8988T (cell line): ENCODE data around the gene TOMM6.

Experiments
- DNase-seq: peaks from one replicate; pipeline ENCODE4 v3.0.0; 2011

Gene TOMM6

DNA sequence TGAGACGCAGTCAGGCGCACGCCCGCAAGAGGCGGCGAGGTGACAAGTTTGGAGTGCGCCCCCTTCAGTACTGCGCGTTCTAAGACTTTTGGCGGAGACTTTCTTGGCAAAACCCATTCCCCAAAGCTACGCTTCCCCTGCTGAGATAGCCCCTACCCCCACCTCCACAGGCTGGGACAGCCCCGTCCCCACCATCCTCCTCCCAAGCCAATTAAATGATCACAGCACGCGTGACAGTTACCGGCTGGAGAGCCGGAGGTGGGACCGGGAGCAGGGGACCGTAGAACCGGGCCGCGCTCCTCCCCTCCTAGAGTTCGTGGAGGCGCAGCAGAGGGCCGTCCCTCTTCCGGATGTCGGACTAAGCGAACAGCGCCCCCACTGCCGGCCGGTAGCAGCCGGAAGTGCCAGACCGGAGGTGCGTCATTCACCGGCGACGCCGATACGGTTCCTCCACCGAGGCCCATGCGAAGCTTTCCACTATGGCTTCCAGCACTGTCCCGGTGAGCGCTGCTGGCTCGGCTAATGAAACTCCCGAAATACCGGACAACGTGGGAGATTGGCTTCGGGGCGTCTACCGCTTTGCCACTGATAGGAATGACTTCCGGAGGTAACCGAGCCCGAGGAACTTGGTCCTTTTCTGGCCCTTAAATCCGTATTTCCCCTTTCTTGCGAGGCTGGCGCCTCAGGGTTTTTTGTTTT, at the start of gene TOMM6:
Gene TOMM6 (plus strand): TSS at position 476 of the 699 bp plus-strand sequence. CDS start 4 bp downstream, at position 480.
- peak; percentile 91 for DNase-seq

DNA sequence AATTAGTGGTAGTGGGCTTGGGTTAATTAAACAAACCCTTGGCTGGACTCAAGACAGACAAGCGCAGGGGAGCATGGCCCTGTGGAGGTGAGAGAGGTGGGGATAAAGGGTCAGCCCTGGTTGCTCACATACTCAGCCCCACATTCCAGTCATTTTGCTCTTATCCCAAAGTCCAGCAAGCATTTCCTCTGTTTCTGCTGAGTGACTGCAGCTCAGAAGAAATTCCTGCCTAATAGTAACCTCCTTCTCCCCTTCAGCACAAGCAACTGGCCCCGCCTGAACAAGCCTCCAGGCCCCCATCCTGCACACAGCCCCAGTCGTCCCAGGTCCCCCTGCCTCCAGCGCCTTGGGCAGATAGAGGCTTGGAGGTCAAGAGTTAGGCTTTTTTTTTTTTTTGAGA, 48.5 kb upstream of the TOMM6 start:
- DNase-seq: no peak

GRCh38 chr6:41740366-41741162, 46.9 kb upstream of the TOMM6 start:
- DNase-seq: no peak

DNA sequence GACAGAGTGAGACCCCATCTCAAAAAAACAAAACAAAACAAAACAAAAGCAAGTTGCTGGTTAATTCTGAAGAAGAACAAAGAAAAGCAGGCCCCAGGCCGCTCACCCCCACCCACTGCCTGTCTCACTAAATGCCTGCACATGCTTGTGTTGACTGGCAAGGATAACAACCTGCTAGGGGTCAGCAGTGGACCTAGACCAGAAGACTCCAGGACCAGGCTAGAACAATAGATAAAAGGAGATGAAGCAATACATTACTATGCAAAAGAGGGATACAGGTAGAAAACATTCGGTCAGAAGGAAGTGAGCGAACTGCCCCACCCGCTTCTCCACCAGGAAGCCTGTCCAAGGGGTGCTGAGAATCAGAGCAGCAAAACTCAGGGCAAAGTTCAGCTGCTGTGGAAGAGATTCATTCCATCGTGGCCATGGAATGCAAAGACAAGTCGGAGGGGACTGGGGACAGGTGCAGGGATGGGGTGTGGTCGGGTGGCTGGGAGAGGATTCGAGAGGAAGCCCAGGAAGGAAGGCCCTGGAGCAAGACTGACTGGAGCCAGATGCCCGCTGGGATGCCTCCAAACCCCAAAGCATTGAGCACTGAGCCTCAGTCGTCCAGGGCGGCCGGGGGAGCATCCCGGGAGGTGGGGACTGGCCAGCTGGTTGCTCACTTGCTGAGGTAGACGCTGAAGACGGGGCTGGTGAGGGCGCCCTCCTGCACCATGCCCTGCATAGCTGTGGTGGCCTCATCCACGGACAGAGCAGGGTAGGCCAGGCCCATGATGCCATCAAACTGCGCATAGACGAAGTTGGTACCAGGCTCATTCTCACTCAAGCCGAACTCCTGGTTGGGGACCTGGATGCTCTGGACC, 45.6 kb upstream of the TOMM6 start:
- no peak for DNase-seq

DNA sequence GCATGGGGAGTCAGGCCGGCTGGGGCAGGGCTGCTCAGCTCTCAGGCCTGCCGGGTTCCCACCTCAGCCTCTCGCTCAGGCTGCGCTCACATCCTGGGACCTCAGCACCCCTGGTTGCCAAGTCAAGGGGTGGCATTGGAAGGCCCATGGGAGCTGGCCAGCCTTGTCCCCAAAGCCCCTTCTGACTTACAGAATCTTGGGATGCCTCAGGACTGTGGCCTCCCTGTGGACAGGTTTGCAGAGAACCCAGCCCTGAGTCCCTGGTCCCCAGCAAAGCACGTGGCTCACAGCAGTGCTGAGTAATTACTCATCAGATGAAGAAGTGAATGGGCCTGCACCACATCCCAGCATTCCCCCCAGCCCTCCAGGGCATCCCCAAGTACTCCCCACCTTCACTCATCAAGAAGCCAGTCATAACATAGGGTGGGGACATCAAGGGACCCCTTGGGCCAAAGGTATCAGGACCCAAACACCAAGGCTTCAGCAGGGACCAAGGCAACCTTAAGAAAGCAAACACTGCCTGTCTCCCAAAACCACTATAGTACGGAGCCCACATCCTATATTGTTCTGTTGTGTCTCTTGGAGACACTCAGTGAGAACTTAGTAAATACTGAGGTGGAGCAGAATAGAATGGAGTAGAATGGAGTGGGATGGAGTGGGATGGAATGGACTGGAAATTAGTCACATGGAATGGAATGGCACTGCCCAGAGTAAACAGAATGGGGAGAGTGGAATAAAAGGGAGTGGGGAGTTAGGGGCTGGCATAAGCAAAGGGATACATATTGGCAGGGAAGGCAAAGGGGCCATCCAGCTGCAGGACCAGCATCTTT, 43.9 kb upstream of the TOMM6 start:
- no peak for DNase-seq

GRCh38 chr6:41744236-41744787, 43.2 kb upstream of the TOMM6 start:
- DNase-seq: no peak

GRCh38 chr6:41746107-41746506, 41.4 kb upstream of the TOMM6 start:
- DNase-seq: no peak

DNA sequence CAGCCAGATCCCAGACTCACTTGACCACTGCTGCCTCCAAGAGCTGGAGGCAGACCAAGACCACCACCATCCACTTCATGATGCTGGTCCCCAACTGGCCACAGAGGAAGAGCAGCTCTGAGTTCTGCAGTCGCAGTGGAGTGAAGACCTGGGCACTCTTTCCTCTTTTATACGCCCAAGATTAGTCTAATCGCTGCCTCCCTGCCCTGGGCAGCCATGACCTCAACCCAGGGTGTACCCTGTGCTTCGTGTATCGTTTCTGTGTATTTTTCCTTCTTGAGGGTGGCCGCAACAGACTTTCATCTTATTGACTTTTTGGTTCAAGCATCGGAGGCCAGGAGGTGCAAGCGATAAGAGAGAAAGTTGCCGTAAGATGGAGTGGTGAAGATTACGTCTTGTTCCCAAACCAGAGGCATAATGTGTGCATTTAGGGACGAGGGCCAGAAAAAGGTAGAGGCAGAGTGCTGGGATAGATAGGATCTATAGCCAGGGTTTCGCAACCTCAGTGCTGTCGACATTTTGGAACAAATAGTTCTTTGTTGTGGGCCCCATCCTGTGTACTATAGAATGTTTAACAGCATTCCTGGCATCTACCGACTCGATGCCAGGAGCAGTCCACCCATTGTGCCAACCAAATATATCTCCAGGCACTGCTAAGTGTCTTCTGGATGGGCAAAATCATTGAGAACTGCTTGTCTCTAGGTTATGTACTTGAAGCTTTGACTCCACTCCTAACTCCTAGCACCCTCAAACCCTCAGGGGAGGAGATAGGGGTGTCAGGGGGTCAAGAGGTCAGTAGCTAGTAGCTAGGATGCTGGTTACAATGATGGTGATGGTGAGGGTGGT, 40.0 kb upstream of the TOMM6 start, which contains the start of gene PGC:
Gene PGC (minus strand): TSS at position 142 of the 846 bp plus-strand sequence. CDS start 63 bp downstream, at position 79.
- no peak for DNase-seq

GRCh38 chr6:41748102-41748477, 39.4 kb upstream of the TOMM6 start:
- no peak for DNase-seq

DNA sequence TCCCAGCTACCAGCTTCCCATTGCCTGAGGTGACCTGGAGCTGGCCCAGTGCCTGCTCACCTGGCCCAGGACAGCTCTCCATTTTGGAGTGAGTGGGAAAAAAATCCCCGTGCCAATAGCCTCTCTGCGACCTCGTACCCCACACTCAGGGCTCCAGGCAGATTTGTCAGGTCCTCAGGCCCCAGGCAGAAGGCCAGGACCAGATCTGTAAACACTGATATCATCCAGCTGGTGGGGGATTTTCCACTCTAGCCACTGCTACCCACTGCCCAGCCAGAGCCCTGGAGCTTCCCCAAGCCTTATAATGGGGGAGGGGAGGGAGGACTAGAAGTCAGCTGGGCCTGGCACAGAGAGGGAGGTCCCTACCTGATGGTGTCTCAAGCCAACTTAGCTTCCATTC, 39.0 kb upstream of the TOMM6 start:
- DNase-seq: no peak

GRCh38 chr6:41750374-41750773, 37.1 kb upstream of the TOMM6 start:
- DNase-seq: no peak

- DNase-seq: no peak
These were observed 31.6 kb upstream of the TOMM6 start for GRCh38 chr6:41755895-41756294.

DNA sequence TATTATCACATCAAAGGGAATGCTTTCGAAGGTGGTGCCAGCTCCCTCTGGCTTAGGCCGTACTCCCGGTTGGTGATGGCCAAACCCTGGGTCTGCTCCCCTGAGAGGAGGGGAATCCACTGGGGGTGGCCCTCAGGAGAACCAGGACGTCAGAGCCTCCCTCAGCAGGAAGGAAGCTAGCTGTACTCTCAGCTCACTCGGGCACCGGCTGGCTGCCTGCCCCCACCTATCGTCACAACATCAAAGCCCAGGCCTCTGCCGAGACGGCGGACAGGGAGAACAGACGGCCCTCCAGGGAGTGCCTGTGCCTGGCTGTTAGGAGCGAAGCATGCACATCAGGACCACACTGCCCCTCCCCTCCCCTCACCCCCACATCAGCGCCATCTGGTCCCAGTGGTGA, 31.1 kb upstream of the TOMM6 start:
- no peak for DNase-seq

- DNase-seq: no peak
These were observed 30.2 kb upstream of the TOMM6 start for GRCh38 chr6:41757271-41757670.

GRCh38 chr6:41757931-41758640, 29.4 kb upstream of the TOMM6 start:
- no peak for DNase-seq

GRCh38 chr6:41758641-41759035, 28.9 kb upstream of the TOMM6 start:
- no peak for DNase-seq

- DNase-seq: no peak
These were observed 28.2 kb upstream of the TOMM6 start for GRCh38 chr6:41759106-41759904.

DNA sequence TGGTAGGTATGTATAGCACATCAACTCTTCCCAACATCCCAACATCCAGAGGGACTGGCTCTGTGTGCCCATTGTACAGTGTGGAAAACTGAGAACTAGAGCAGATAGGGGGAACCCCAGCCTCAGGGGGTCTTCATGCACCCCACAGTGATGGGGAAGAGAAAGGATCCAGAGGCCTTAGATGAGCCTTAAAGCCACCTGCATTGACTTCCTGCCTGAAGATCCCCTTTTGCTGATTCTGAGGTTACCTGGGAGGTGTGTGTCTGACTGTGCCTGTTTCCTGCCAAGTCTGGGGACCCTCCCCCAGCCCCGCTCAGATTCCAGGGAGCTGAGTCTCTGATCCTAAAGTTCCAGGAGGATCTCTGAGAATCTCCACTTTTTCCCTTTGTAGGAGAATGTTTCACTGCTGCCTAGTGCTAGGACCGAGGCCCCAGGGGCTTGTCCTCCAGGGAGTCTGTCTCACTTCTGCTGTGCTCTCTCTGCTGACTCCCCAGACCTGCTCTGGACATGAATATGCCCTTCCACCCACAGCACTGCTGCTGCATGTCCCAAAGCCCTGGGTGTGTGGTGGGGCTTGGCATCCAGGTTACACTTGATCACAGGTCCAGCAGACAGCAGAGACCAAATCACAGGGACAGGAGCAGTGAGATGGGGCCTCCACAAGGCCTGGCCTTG, 27.5 kb upstream of the TOMM6 start:
- DNase-seq: no peak

DNA sequence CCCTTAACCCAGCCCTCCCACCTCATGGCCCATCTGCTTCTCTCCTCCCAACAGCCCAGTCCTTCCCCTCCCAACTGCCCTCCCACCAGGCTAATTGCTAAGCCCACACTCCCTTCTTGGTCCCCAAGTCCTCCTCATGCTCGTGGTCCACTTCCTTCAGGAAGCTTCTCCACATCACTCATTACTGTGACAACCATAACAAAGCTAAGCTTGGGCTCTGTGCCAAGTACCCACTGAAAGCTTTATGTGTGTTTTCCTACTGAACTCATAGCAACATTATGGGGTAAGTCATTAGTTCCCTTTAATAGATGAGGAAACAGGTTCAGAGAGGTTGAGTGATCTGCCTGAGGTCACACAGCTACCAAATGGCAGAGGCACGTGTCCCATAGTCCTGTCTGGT, 24.0 kb upstream of the TOMM6 start:
- no peak for DNase-seq
